NCI-H345 treated with DMSO at 0.1 percent for 48 hours (cell line): Measurements from ENCODE around the gene HMGB1.

Source experiments
- DNase-seq: peaks from one replicate; lab custom pipeline; 2025; ENCODE audit not compliant: unreplicated experiment; lab: John Stamatoyannopoulos, UW

HMGB1 gene

DNA sequence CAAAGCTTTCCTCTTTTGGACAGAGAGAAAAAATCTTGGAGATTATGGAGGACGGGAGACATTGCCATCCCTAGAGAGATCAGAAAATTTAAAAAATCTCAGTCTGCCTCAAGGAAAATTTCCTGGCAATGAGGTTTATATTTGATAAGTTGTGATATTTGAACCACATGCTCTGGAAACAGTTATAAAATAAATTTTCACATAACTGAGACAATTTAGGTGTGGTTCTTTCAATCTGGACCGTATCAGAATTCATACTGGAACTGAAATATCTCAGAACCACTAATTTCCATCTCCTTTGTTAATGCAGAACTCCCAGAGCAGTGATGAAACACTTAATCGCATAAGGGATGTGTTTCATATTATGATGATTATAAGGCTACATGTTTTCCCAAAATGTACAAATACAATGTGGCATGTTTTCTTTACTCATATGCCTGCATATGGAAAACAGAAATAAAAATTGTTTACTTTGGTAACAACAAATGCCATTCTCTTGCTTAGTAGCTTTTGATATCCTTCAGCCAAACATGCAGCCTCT, 29.8 kb downstream of the HMGB1 start:
- no peak for DNase-seq

DNA sequence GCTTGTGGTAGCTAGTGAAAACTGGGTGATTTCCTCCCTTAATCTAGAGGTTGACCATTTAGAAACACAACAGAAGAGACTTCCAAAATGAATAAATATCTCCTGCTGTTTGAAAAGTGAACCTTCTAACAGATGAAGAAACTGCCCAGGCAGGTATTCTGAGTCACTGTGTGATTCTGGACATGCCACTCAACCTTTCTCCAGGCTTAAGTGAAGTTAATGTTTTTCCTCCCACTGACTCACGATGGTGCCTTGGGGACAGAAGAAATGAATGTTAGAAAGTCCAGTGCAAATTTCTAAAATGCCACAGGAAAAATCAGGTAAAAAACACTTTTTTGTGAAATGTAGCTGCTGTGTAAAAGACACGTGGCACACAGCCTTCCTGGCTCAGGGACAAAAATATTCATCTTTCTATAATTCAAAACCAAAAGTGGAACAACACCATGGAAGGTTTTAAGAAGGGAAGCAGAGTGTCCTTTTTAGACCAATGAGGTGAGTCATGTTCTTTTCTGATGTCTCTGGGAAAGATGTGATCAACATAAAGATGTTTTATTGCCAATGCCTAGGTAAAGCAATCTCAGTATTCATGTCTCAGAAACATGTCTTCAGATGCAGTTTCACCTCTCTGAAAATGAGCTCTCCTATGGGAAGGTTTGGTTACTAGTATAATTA, 34.3 kb downstream of the HMGB1 start:
- no peak for DNase-seq

DNA sequence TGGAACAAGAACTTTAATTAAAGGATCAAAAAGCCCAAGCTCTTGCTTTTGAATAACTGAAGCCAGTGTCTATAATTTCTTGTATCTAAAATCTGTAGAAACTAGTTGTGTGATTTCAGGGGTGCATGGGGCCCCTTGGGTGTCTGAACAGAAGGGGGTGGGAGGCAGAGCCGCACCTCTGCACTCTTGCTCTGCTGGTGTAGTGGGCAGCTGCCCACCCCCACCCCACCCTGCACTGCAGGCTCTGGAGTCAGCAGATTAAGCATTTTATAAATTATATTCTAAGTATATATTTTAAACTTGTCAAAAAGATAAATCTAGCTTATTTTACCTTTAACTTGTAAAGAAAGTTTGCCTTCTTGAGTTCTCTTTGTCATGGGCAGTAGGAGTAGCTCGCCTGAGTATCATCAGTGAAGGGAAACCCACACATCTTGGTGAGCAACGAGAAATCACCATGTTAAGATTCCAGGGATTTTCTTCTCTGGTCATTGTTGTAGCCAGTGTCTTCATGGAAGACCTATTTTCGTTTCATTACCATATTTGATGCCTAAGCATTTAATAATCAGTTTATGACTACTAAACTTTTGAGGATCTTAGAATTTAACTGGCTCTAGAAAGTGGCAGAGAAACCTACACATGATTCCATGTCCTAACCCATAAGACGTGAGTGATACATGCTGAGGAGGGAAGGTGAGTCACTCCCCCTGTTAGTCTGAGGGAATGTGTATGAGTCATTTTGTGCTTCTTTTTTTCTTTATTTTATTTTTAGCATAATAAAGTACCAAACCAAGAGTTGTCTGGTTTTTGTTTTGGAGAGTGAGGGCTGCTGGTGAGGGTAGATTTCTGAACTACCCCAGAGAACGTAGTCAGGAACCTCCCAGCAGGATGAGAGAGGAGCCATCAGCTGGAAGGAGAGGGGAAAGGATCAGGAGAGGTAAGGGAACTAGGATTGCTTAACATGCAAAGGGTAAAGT, 35.7 kb downstream of the HMGB1 start:
- DNase-seq: no peak

DNA sequence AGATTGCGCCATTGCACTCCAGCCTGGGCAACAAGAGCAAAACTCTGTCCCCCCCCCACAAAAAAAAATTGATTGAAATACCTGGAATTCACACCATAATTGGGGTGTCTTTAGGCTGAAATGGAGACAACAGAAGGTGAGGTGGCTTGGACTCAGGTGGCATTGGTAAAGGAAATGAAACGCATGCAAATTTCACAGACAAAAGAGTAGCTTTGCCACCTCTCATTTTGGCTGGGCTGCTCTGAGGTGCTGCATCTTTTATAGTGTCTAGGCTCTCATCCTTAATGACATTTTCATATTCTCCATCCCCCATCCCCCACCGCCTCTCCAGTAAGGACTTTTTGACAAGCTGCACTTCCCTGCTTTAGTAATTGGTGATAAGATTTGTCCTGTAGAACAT, 36.5 kb downstream of the HMGB1 start:
- DNase-seq: no peak

DNA sequence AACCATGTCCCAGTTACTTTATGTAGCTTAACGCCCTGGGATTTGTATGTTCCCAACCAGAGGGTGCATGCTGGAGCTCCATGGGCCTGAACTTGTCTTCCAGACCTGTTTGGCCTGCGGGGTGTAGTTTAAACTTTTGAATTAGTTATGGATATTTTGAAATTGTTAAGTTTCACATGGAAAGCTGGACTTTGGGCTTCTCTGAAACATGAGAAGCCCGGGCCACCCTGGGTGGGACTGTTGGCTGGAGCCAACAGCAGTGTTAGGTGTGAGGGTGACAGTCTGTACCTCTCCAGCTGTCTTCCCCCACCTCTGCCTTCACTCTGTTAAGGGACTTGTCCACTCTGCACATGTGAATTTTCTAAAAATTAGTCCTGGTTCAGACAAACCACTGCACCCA, 41.8 kb downstream of the HMGB1 start:
- DNase-seq: no peak

DNA sequence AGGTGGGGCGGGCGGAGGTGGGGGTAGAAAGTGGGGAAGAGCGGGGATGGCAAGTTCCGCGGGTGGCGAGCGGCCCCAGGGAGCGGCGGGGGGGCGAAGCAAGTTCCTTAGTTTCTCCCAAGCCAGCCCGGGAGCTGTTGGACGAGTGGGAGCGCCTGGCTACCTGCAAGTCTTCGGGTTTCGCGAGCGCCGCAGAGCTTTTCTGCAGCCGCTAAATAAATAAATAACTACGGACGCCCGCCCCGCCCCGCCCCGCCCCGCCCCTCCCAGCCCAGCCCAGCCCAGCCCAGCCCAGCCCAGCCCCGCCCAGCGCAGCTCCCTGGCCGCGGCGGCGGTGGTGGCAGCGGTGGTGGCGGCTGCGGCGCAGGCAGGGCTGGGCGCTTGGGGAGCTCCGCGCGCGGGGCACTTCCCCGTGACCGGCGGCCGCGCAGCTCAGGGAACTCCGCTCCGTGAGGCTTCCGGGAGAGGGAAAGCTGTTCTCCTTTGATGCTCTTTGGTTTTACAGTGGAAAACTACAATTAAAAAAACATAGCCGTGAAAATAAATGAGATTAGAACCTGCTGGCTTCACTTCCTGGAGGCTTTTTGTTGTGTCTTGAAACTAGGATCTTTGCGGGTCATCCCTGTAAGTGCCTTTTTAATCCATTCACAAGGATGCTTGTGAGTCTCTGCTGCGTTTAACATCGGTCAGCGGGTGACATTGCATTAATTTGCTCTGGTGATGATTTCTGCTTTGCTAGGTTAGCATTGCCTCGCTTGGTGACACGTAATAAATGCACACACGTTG, 43.5 kb downstream of the HMGB1 start, which contains the start of gene UBE2L5:
UBE2L5 (plus strand) TSS at position 440 of the 786 bp plus-strand sequence. CDS start 5,498 bp downstream, outside the sequence.
- no peak for DNase-seq

DNA sequence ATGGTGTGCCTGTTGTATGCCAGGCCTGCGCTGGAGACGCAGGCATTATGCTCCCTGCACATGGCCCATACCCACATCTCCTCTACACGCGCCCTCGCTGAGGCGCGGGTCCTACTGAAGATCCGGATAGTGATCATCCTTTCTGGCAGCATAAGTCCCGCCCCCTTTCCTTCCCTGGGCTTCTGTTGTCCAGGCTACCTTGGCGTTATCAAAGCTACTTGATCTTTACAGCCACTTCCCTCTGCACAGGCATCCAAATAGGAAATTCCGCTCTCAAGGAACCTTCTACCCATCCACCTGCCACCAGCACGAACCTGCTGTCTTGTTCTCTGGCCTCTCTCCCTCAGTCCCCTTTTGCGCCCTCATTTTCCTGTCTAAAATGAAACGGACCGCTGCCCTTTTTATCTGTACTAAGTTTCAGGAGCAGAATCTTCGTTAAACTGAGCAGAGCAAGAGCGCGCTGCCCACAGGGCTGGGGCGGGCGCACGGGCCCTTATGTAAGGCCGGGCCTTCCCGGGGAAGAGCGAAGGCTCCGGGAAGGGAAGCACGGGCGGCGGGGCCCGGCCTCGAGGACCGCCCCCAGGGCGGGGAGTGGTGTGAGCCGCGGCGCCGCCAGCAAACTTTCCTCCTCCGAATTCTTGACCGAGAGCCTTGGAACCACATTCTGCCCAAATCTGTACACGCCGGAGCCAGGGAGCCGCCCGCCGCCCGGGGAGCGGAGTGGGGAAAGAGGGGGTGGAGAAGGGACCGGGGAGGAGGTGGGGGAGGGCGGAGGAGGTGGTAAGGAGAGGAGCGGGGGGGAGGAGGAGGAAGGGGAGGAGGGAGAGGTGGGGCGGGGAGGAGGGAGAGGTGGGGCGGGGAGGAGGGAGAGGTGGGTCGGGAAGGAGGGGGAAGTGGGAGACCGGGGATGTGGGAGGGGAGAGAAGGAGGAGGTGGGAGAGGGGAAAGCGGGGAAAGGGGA, 44.4 kb downstream of the HMGB1 start:
- DNase-seq: peak; percentile 14

DNA sequence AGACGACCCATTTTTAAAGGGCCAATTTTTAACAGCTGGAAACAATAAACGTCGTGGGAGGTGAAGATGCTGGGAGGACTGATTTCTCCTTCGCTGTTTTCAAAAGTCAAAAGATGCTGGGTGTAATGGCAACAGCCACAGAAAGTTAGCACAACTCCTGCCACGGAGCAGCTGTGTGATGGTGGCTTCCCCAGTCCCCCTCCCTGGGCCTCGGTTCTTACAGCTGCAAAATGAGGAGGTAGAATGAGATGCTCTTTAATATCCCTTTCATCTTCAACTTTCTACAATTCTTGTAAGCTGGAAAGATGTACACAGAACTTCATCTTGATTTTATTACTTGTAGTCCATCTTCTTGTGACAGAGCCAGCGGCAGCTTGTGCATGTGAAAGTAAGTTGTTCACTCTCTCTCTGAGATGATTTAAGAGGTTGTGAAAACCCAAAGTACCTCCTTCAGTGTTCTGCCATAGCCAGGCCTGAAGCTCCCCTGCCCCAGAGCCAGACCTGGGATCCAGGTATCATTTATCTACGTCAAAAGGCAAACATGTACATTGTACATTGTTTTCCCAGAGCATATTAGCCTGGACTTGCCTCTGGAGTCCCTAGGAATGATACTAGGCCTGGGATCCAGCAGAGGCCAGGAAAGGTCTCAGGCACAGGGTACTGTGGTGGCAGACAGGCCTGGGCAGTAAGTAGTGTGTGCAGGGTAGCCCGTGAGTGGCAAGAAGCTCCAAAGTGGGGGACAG, 46.8 kb downstream of the HMGB1 start:
- DNase-seq: no peak

DNA sequence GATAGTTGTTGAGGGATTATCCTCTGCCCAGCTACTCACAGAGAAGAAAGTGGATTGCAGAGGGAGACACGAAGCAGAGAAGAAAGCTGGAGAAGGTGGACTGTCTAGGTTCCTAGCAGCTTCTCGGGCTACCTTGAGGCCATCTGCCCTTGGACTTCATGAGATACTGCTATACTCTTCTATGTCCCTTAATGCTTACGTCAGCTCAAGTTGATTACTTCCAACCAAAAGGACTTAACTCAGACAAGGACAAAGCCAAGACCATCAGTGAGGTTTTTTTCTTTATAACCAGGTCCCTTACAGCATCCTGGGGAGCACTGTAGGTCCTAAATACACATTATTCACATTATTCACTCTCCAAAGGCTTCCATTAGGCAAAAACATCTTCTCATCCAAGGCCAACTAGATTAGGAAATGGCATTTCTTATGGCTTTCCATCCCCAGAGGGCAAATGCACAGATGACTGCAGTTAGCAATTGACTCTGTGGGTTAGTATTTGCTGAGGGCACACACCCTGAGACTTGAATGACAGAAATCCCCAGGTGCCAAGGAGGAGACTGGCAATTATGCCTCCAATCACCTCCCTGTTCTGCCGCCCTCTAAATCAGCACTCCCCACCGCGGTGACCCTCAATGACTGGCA, 47.5 kb downstream of the HMGB1 start:
- DNase-seq: no peak

DNA sequence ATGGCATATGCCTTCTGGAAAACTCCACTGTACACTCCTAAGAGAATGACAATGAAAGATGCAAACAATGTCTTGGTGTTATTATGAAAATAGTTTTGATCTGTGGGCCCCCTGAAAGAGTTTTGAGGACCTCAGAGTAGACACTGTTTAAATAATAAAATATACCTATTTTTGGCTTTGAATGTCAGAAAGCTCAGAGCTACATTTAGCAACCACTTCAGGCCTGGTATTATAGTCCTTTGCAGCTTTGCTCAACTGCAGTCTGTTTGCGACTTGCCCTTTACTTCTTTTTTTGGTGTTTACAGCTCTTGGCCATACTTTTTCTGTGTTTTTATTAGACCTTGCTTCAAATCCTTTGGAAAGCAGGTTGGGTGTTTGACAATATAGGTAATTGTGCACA, 49.3 kb downstream of the HMGB1 start:
- no peak for DNase-seq

DNA sequence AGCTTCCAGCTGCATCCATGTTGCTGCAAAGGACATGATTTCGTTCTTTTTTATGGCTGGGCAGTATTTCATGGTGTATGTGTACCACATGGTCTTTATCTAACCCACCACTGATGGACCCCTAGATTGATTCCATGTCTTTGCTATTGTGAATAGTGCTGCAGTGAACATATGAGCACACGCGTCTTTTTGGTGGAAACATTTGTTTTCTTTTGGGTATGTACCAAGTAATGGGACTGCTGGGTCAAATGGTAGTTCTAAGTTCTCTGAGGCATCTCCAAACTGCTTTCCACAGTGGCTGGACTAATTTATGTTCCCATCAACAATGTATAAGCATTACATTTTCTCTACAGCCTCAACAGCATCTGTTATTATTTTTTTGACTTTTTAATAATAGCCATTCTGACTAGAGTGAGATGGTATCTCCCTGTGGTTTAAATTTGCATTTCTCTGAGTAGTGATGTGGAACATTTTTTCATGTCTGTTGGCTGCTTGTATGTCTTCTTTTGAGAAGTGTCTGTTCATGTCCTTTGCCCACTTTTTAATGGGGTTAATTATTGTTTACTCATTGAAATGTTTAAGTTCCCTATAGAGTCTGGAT, 50.2 kb downstream of the HMGB1 start:
- no peak for DNase-seq

DNA sequence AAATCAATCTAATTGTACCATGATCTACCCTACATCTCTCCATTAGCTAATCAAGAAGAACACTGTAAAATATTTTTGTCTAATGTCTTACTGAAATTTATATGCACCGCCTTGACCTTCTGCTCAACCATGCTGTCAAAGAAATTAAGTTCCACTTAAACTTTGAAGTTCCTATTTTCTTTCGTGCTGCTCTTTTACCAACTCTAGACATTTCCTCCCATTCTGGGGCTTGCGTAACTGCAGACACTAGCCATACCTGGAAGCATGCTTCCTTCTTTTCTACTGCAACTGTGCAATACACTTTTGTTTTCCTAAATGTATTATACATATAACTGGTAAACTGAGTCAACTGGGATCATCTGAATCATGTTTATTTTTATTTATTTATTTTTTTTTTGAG, 51.9 kb downstream of the HMGB1 start:
- DNase-seq: no peak

DNA sequence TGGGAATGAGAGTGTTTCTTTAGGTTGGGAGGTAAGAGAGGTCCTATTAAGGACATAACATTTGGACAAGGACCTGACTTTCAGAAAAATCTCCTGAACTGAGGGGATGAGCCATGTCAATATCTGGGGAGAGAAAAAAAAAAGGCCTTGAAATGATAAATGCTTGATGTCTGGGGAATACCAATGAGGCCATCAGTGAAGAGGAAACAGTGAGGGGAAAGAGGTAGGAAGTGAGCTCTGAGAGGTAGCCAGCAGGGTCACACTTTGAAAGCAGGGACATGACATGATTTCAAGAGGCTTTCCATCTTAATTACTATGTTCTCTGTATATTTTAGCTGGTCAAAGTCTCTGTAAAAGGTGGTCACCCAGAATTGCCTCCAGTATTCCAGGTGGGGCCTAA, 53.4 kb downstream of the HMGB1 start:
- no peak for DNase-seq

DNA sequence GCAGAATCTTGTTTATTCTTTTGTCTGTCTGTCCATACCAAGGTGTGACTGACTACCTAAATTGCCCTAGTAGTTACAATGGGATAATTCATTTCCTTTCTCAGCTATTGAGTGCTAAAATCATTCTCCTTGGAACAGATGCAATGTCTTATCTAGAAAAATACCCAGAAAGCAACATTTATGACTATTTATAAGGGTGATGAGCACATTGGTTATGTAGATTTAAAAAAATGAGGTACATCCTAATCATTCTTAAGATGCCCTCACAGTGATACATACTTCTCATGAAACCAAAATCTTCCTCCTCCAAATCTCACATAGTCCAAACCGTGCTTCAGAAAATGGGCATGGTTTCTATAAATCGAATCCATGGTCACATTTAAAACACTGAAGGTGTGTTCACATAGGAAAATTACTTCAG, 55.0 kb downstream of the HMGB1 start:
- DNase-seq: no peak

DNA sequence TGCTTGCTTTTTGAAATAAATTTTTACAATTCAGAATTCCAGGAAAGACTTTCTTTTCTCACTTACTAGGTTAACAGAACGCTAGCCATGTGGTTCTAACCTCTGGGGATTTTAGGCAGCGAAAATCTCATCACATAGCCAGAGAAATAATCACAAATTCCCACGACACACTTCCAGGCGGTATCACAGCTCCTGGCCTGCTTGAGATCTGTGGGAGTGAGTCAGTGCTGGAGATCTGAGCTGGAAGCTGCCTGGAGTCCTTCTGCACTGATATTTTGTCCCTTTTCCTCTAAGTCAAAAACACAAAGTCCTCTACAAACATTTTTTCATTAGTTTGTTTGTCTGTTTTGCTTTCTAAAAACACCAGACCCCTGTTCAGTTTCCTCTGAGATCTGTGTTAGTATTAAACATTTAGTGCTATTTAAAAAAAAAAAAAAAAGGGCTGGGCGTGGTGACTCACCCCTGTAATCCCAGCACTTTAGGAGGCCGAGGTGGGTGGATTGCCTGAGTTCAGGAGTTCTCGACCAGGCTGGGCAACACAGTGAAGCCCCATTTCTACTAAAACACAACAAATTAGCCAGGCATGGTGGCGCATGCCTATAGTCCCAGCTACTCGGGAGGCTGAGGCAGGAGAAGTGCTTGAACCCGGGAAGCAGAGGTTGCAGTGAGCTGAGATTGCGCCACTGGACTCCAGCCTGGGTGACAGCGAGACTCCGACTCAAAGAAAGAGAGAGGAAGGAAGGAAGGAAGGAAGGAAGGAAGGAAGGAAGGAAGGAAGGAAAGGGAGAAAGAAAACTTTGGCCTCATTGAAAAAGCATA, 55.6 kb downstream of the HMGB1 start:
- no peak for DNase-seq

DNA sequence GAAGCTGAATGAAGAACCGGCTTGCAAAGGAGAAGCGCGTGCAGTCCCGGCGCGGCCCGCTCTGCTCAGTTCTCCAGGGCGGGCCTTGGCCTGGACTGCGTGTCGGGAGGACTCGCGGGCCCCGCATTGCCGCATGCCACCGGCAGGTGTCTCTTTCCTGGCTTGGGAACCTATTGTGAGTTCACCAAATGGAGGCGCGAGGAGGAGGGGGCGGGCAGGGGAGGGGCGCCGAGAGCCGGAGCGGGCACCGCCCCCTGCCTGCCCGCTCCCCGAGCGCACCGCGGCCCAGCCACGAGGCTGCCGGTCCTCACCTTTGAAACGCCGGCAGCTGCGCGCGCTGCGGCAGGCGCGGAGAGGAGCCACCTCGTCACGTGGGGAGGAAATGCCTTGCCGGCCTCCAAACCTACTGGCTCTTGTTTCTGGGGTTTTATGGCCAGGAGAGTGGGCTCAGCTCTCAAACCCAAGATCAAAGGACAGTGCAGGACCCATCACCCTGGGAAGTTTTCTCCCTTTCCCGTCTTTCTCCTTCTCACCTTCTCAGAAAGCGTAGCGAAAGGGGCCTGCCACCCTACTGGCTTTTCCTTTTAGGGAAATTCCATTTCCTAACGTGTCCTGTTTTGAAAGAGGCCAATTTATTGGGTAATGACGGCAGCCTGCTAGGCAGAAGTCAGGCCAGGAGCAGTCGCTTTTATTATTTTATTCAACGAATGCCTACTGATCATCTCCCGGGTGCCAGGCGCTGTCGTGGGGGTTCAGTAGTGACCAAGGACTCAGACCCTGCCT, 57.2 kb downstream of the HMGB1 start:
- DNase-seq: no peak
